ENCODE measurements around the gene NKRF.

DNA sequence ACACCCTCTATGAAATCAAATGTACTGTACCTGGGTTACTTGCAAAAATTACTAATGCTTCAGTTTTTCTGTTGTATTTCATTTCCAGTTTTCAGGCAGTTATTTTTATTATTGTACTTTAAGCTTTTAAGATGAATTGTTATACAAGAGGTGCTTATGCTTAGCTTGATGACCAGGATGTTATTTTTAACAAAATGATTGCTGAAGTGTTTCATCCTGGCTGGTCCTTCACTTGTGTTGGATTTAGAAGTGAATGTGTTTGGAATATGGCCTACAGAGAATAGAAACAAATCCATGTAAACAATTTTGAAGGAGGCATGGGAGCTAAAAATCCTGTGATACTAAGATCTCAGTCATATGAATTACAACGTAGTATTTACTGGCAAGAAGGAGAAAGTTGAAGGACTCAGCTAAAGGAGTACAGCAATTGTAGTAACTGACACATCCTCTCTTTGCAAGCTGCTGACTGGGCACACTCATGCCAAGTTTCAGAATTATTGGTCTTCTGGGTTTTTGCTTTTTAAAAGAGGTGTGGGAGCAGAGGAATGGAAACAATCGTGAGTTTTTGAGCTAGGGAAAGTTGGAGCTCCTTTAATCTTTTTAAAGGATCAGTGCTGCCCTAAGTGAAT, 22.7 kb downstream of the NKRF start:
- TF ChIP-seq, protein P1, sequence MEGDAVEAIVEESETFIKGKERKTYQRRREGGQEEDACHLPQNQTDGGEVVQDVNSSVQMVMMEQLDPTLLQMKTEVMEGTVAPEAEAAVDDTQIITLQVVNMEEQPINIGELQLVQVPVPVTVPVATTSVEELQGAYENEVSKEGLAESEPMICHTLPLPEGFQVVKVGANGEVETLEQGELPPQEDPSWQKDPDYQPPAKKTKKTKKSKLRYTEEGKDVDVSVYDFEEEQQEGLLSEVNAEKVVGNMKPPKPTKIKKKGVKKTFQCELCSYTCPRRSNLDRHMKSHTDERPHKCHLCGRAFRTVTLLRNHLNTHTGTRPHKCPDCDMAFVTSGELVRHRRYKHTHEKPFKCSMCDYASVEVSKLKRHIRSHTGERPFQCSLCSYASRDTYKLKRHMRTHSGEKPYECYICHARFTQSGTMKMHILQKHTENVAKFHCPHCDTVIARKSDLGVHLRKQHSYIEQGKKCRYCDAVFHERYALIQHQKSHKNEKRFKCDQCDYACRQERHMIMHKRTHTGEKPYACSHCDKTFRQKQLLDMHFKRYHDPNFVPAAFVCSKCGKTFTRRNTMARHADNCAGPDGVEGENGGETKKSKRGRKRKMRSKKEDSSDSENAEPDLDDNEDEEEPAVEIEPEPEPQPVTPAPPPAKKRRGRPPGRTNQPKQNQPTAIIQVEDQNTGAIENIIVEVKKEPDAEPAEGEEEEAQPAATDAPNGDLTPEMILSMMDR (IDR thresholded peaks at IDR 0.05), result no peak
- no peak for TF ChIP-seq EP300 (IDR thresholded peaks at IDR 0.05)
